Measurements from ENCODE around the gene TGOLN2. TPM values are rescaled to one million over a fixed set of nuclear protein-coding genes. Genes with fewer than 3 reads are reported as not detected.
"Not testable (repeated sequence)": the region's sequence is repeated elsewhere in the genome, so short reads cannot be mapped to it uniquely, and the experiment has no call there.

The TGOLN2 gene
- polyA plus RNA-seq, 4 donors, result 18.6 to 160 (median 43.2) TPM

DNA sequence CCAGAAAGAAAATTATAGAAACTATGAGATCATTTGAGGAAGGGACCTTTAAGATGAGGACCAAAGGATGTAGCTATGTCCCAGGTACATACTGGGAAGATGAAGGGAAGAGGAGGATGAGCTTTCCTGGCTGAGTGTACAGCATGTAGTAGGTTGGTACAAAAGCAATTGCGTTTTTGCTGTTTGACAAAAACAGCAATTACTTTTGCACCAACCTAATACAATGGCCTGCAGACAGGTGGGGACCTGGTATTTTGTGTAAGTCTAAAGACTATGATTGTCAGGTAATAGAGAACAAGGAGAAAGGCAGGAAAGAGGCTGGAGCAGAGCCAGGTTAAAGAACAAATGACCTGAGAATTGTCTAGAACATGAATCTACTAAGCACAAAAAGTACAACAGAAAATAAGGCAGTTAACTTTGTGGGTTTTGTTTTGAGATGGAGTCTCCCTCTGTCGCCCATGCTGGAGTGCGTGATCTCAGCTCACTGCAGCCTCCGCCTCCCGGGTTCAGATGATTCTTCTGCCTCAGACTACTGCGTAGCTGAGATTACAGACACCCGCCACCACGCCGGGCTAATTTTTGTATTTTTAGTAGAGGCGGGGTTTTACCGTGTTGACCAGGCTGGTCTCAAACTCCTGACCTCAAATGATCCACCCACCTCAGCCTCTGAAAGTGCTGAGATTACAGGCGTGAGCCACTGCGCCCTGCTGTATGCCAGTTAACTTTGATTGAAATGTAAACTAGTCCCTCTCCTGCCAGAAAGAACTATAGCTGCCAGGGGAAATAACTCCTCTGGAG lies 3.2 kb upstream of the TGOLN2 start:
- Histone ChIP-seq H3K9me3 (ENCODE audit: control insufficient read depth in 2 of 2, insufficient read depth in 1 of 2, low read depth in 1 of 2, low read length in 1 of 2) (no peaks in the 10 kb centered on the region), H3K27ac (ENCODE audit: low read depth in 1 of 3, low read length in 2 of 3) (no peak overlapping the region), H3K4me3 (ENCODE audit: low read depth in 1 of 3, low read length in 3 of 3) (no peak overlapping the region), H3K27me3 (ENCODE audit: control insufficient read depth in 3 of 3, insufficient read depth in 3 of 3, low read length in 3 of 3) (no peaks in the 10 kb centered on the region), H3K4me1 (ENCODE audit: control insufficient read depth in 3 of 3, insufficient read depth in 2 of 3, low read depth in 1 of 3, low read length in 2 of 3) (peaks cover 0 to 12% (median 0%) of the 10 kb centered on the region in 3 donors), H3K36me3 (ENCODE audit: control insufficient read depth in 3 of 3, insufficient read depth in 2 of 3, low read depth in 1 of 3, low read length in 3 of 3) (peaks cover 0 to 11% (median 0%) of the 10 kb centered on the region in 3 donors)
- FAIRE-seq (no peak), DNase-seq (no peak)
- WGBS, 3 donors, result 75 to 77% (median 76%) methylated on average over 13 of the region's 13 CpGs

DNA sequence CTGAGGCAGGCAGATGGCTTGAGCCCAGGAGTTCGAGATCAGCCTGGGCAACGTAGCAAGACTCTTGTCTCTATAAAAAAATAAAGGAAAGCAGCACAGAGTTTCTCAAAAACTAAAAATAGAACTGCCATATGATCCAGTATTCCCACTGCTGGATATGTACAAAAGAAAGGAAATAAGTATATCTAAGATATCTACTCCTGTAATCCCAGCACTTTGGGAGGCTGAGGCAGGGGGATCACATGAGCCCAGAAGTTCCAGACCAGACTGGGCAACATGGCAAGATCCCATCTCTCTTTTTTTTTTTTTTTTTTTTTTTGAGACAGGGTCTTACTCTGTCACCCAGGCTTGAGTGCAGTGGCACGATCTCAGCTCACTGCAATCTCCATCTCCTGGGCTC lies 1.9 kb upstream of the TGOLN2 start:
- not testable (repeated sequence) for H3K27ac ChIP-seq (ENCODE audit: low read depth in 1 of 3, low read length in 2 of 3); H3K9me3 ChIP-seq (ENCODE audit: control insufficient read depth in 2 of 2, insufficient read depth in 1 of 2, low read depth in 1 of 2, low read length in 1 of 2); DNase-seq; FAIRE-seq; H3K27me3 ChIP-seq (ENCODE audit: control insufficient read depth in 3 of 3, insufficient read depth in 3 of 3, low read length in 3 of 3); H3K4me3 ChIP-seq (ENCODE audit: low read depth in 1 of 3, low read length in 3 of 3); H3K4me1 ChIP-seq (ENCODE audit: control insufficient read depth in 3 of 3, insufficient read depth in 2 of 3, low read depth in 1 of 3, low read length in 2 of 3)
- 85 to 91% (median 86%) methylated on average over 3 of the region's 3 CpGs for WGBS, 3 donors
- peaks cover 0 to 12% (median 2%) of the 10 kb centered on the region in 3 donors for H3K36me3 ChIP-seq (ENCODE audit: control insufficient read depth in 3 of 3, insufficient read depth in 2 of 3, low read depth in 1 of 3, low read length in 3 of 3)

DNA sequence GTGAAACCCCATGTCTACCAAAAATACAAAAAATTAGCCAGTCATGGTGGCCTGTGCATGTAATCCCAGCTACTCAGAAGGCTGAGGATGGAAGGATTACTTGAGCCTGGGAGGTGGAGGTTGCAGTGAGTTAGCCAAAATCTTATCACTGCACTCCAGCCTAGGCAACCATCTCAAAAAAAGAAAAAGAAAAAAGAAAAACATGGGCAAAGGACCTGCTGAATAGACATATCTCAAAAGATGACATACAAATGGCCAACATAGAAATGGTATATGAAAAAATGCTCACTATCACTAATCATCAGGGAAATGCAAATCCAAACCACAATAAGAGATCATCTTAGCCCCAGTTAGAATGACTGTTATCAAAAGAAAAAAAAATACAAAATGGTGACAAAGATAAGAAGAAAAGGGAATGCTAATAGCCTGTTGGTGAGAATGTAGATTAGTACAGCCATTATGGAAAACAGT lies 1.4 kb upstream of the TGOLN2 start:
- peaks cover 0 to 5% (median 0%) of the 10 kb centered on the region in 3 donors for H3K4me1 ChIP-seq (ENCODE audit: control insufficient read depth in 3 of 3, insufficient read depth in 2 of 3, low read depth in 1 of 3, low read length in 2 of 3)
- H3K4me3 ChIP-seq (ENCODE audit: low read depth in 1 of 3, low read length in 3 of 3), result no peak overlapping the region
- no peak overlapping the region for H3K27ac ChIP-seq (ENCODE audit: low read depth in 1 of 3, low read length in 2 of 3)
- no peaks in the 10 kb centered on the region for H3K27me3 ChIP-seq (ENCODE audit: control insufficient read depth in 3 of 3, insufficient read depth in 3 of 3, low read length in 3 of 3)
- no peaks in the 10 kb centered on the region for H3K9me3 ChIP-seq (ENCODE audit: control insufficient read depth in 2 of 2, insufficient read depth in 1 of 2, low read depth in 1 of 2, low read length in 1 of 2)
- FAIRE-seq (no peak), DNase-seq (no peak)
- peaks cover 0 to 14% (median 4%) of the 10 kb centered on the region in 3 donors for H3K36me3 ChIP-seq (ENCODE audit: control insufficient read depth in 3 of 3, insufficient read depth in 2 of 3, low read depth in 1 of 3, low read length in 3 of 3)

DNA sequence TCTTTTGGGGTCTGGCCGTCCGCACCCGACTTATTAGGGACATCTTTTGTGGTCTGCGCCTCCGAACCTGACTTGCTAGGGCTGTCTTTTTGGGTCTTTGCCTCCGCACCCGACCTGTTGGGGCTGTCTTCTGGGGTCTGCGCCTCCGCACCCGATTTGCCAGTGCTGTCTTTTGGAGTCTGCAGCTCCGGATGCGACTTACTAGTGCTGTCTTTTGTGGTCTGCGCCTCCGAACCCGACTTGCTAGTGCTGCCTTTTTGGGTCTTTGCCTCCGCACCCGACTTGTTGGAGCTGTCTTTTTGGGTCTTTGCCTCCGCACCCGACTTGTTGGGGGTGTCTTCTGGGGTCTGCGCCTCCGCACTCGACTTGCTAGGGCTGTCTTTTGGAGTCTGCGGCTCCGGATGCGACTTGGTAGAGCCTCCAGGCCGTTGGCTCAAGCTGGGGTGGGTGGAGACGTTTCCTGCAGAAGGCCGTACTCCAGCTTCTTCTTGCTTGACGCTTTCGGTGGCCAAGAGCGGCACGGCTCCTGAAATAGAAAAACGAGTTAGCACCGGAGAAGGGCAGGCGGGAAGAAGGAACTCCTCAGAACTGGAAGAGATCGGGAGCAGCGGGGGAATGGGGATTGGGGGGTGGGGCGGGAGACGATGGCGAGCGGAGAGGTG lies 498 bp downstream of the TGOLN2 start:
- peak in 1 of 2 donors; percentile 57 for DNase-seq
- WGBS, 3 donors, result 0 to 2% (median 1%) methylated on average over 40 to 41 of the region's 41 CpGs
- H3K36me3 ChIP-seq (ENCODE audit: control insufficient read depth in 3 of 3, insufficient read depth in 2 of 3, low read depth in 1 of 3, low read length in 3 of 3), result peaks cover 4 to 29% (median 13%) of the 10 kb centered on the region in 3 donors
- H3K27me3 ChIP-seq (ENCODE audit: control insufficient read depth in 3 of 3, insufficient read depth in 3 of 3, low read length in 3 of 3), result no peaks in the 10 kb centered on the region
- no peak for FAIRE-seq
- H3K4me3 ChIP-seq (ENCODE audit: low read depth in 1 of 3, low read length in 3 of 3), result peak overlapping the region; percentile 56 to 89 (median 78)
- peak overlapping the region; percentile 95 to 99 (median 96) for H3K27ac ChIP-seq (ENCODE audit: low read depth in 1 of 3, low read length in 2 of 3)
- no peaks in the 10 kb centered on the region for H3K9me3 ChIP-seq (ENCODE audit: control insufficient read depth in 2 of 2, insufficient read depth in 1 of 2, low read depth in 1 of 2, low read length in 1 of 2)
- peaks cover 4 to 15% (median 4%) of the 10 kb centered on the region in 3 donors for H3K4me1 ChIP-seq (ENCODE audit: control insufficient read depth in 3 of 3, insufficient read depth in 2 of 3, low read depth in 1 of 3, low read length in 2 of 3)

DNA sequence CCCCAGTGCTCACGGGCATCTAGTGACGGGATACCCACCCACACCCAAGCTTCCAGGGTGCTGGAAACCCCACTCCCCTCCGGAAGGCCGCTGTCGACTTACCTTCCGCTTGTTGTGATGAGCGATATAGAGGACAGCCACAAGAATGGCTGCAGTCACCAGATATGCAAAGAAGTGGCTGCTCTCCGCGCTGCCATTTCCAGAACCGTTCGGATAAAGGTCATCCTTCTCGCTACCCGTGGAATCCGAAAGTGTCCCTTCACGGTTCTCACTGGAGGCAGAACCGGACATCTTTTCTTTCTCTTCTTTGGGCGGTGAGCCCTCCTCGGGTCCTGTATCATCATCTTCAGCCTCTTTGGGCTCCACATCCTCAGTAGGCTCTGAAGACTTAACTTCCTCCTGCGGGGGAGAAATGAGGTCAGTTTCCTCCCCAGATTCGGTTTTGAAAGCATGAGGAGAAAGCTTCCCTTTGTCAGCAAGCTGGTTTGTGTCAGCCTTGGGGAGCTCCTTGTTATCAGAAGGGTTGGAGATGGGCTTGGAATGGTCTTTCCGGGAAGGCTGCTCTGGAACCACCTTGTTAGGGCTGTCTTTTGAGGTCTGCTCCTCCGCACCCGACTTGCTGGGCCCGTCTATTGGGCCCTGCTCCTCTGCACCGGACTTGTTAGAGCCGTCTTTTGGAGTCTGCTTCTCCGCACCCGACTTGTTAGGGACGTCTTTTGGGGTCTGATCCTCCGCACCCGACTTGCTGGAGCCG lies 1.2 kb downstream of the TGOLN2 start:
- Histone ChIP-seq H3K36me3 (ENCODE audit: control insufficient read depth in 3 of 3, insufficient read depth in 2 of 3, low read depth in 1 of 3, low read length in 3 of 3) (peaks cover 4 to 32% (median 20%) of the 10 kb centered on the region in 3 donors), H3K4me3 (ENCODE audit: low read depth in 1 of 3, low read length in 3 of 3) (peak overlapping the region; percentile 56 to 89 (median 78)), H3K4me1 (ENCODE audit: control insufficient read depth in 3 of 3, insufficient read depth in 2 of 3, low read depth in 1 of 3, low read length in 2 of 3) (peaks cover 4 to 15% (median 7%) of the 10 kb centered on the region in 3 donors), H3K27me3 (ENCODE audit: control insufficient read depth in 3 of 3, insufficient read depth in 3 of 3, low read length in 3 of 3) (no peaks in the 10 kb centered on the region), H3K9me3 (ENCODE audit: control insufficient read depth in 2 of 2, insufficient read depth in 1 of 2, low read depth in 1 of 2, low read length in 1 of 2) (no peaks in the 10 kb centered on the region), H3K27ac (ENCODE audit: low read depth in 1 of 3, low read length in 2 of 3) (peak overlapping the region; percentile 95 to 99 (median 96))
- DNase-seq (peak; percentile 55 to 68), FAIRE-seq (no peak)
- 1 to 9% (median 3%) methylated on average over 31 to 32 of the region's 32 CpGs for WGBS, 3 donors

DNA sequence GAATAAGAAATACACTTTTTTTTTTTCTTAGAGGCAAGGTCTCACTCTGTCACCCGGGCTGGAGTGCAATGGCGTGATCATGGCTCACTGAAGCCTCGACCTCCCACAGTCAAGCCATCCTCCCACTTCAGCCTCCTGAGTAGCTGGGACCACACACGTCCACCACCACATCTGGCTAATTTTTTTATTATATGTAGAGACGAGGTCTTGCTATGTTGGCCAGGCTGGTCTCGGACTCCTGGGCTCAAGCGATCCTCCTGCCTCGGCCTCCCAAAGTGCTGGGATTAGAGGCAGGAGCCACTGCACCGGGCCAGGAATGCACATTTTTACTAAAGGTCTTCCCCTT lies 2.4 kb downstream of the TGOLN2 start:
- Histone ChIP-seq H3K4me3 (ENCODE audit: low read depth in 1 of 3, low read length in 3 of 3) (peak overlapping the region in 2 of 3 donors; percentile 78 to 89), H3K36me3 (ENCODE audit: control insufficient read depth in 3 of 3, insufficient read depth in 2 of 3, low read depth in 1 of 3, low read length in 3 of 3) (peaks cover 12 to 32% (median 23%) of the 10 kb centered on the region in 3 donors), H3K9me3 (ENCODE audit: control insufficient read depth in 2 of 2, insufficient read depth in 1 of 2, low read depth in 1 of 2, low read length in 1 of 2) (no peaks in the 10 kb centered on the region), H3K27ac (ENCODE audit: low read depth in 1 of 3, low read length in 2 of 3) (peak overlapping the region; percentile 78 to 96 (median 95)), H3K27me3 (ENCODE audit: control insufficient read depth in 3 of 3, insufficient read depth in 3 of 3, low read length in 3 of 3) (no peaks in the 10 kb centered on the region), H3K4me1 (ENCODE audit: control insufficient read depth in 3 of 3, insufficient read depth in 2 of 3, low read depth in 1 of 3, low read length in 2 of 3) (peaks cover 4 to 15% (median 7%) of the 10 kb centered on the region in 3 donors)
- FAIRE-seq (no peak), DNase-seq (no peak)
- 11 to 34% (median 12%) methylated on average over 9 of the region's 9 CpGs for WGBS, 3 donors

DNA sequence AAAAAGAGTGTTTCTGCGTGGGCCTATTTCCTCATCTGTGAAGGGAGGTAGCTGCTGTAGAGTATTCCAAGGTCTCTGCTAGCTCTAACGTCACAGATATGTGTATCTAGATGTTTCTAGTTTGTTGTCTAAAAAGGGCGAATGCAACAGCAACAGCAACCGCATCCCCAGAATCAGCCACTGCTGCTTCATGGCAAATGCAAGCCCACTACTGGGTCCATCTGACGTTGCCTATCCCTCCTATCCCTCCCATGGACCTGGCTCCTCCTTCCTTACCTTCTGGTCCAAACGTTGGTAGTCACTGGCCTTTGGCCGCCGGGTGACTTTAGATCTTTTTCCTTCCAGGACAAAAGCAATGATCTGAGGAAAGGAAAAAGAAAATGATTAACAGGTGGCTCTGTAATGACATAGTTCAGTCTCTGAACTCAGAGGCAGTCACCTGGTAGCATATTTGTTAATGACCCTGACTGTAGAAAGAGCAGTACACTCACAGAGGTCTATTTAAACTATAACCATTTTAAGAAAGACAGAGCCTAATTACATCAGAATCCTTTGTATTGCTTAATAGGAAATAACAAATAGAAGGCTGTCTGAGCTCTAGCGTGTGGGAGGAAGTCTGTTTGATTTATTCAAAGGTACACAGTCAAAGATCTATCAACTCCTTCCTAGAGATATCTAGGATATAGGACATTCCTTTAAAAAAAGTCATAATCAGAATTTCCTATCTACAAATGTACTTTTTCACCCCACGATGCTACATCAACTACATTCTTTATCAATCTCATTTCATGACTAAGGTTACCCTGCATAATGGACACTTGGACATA lies 2.9 kb downstream of the TGOLN2 start:
- FAIRE-seq, result no peak
- WGBS, 3 donors, result 3 to 32% (median 13%) methylated on average over 10 of the region's 10 CpGs
- H3K27me3 ChIP-seq (ENCODE audit: control insufficient read depth in 3 of 3, insufficient read depth in 3 of 3, low read length in 3 of 3), result no peaks in the 10 kb centered on the region
- peak; percentile 94 to 96 for DNase-seq
- H3K27ac ChIP-seq (ENCODE audit: low read depth in 1 of 3, low read length in 2 of 3), result peak overlapping the region; percentile 78 to 96 (median 95)
- H3K9me3 ChIP-seq (ENCODE audit: control insufficient read depth in 2 of 2, insufficient read depth in 1 of 2, low read depth in 1 of 2, low read length in 1 of 2), result no peaks in the 10 kb centered on the region
- peak overlapping the region in 2 of 3 donors; percentile 78 to 89 for H3K4me3 ChIP-seq (ENCODE audit: low read depth in 1 of 3, low read length in 3 of 3)
- H3K4me1 ChIP-seq (ENCODE audit: control insufficient read depth in 3 of 3, insufficient read depth in 2 of 3, low read depth in 1 of 3, low read length in 2 of 3), result peaks cover 4 to 15% (median 7%) of the 10 kb centered on the region in 3 donors
- H3K36me3 ChIP-seq (ENCODE audit: control insufficient read depth in 3 of 3, insufficient read depth in 2 of 3, low read depth in 1 of 3, low read length in 3 of 3), result peaks cover 17 to 34% (median 27%) of the 10 kb centered on the region in 3 donors

Measured in small intestine (tissue), 7 donors.